ENCODE data around the gene ATG13. TPM values are rescaled to one million over a fixed set of nuclear protein-coding genes. Genes with fewer than 3 reads are reported as not detected.

The ATG13 gene
- total RNA-seq, 1 experiment from 2014 or later = 83.7 TPM

DNA sequence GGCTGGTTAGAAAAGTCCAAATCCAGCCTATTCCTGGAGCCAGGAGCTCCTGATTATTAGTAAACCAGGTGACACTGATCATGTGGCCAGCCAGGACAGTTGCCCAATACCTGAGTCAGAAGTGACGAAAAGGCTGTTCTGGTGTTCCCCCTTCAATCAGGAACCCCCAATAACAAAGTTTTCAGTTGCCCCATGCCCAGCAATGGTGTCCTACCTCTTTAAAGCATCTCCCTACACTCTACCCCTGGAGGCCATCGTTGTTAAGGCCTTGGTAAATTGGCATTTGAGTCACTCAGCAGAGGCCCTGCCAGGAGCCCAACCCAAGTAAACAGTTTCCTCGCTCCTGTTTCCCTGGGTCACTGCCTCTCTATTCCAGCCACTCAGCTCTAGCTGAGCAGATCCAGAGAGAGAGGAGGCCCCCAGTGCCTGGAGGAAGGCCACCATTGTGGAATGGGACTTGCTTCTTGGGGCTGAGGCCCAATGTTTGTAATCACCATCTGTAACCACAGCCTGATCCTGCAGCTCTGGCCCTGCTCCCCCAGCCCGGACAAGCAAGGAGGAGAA, 58.0 kb downstream of the ATG13 start:
- DNase-seq (ENCODE audit: low read depth) = peak; percentile 81

DNA sequence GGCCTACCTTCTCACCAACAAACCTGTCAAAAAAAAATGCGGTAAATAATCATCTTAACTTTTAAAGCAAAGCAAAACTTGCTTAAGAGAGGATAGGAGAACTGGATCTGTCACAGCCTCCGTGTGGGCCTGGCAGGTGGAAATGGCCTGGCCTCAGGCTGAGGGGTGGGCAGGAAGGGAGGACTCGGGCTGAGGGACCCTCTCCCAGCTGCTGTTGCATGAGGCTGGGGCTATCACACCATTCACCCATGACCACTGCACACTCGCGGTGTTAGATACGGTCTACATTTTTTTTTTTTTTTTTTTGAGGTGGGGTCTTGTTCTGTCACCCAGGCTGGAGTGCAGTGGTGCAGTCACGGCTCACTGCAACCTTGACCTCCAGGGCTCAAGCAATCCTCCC, 58.6 kb downstream of the ATG13 start:
- DNase-seq (ENCODE audit: low read depth) = no peak

DNA sequence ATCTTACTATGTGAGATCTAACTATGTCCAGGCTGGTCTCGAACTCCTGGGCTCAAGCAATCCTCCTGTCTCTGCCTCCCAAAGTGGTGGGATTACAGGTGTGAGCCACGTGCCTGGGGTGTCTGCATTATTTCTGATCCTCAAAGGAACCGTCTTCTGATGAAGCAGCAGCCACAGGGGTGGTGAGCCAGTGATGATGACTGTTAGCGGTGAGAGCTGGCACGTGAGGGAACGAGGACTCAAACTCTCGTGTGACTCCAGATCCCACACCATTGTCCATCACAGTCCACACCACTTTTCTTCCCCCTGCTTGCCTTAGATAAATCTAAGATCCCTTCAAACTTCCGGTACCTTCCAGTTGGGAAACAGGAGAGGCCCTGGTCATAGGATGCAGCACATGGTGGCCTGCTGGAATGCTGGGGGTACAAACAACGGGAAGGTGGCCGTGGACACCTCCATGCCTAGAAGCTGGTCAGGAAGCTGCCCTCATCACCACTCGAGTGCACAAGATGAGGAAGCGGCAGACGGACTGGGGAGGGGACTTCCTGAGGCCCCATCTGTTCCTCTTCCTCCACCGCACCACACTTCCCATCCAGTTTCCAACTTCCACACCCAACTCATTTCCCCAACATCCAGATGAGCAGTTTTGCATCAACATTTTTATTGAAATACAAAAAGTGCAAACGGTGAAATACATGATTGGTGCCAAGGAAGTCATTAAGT, 59.2 kb downstream of the ATG13 start:
- no peak for DNase-seq (ENCODE audit: low read depth)

DNA sequence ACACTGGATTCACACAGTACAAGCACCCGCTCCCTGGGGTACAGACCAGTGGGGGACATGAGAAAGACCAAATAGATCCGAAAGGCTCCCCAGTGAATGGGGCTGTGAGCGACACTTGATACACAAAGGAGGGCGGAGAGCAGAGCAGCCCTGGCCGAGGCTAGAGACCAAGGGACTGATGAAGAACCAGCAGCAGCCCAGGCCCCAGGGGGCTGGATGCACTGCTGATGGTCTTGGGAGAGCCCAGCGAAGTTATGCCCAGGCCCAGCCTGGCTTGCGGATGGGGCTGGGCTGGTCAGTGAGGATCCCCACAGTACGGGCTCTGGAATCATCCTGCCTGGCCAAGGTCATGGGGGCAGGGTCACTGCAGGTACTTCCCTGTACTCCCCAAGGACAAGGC, 59.8 kb downstream of the ATG13 start:
- DNase-seq (ENCODE audit: low read depth) = no peak

DNA sequence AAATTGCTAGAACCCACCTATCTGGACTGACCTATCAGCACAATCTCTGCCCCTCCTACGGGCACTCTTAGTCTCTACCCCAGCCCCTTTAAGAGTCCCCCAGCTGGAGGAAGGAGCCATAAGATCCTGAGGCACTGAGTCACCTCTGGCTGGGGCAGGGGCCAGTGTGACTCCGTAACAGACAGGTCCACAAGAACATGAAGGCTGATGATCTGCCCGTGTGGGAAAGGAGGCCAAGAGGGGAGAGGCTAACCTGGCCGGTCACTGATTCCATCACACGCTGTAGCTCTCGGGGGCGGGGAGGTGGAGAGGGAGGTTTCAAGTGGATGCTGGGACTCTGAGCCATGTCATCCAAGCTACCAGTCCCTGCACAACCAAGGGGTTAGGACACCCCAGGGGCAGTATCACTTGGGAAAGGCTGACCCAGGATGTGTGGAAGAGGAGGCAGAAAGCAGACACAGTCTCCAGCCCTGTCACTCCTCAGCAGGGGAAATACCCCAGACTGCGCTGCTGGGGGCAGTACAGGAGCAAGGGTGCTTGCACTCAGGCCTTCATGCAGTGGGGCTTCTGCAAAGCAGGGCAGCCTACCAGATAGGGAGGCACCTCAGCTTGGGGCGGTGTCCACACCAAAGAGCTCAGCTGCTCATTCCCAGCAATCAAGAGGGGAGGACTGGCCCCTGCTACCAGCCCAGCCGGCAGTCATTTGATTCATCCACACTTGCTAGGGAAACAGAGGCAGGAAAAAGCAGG, 60.8 kb downstream of the ATG13 start:
- DNase-seq (ENCODE audit: low read depth) = no peak

DNA sequence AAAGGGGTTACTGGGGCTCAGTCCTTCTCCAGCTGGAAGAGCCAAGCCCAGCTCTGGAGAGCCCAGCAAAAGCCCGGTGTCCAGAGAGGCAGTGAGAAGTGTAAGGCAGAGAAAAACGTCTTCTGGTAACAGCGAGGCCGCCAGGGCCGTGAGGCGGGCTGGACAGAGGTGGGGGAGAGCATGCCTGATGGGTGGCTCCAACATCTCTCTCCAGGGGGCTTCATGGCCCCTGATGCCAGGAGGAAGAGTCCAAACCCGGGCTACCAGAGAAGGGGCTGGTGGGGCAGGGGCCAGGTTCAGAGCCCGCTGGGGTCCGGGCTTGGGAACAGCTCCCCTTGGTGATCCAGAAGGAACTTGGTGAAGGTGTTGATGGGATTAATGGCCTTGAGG, 61.4 kb downstream of the ATG13 start:
- DNase-seq (ENCODE audit: low read depth) = no peak

DNA sequence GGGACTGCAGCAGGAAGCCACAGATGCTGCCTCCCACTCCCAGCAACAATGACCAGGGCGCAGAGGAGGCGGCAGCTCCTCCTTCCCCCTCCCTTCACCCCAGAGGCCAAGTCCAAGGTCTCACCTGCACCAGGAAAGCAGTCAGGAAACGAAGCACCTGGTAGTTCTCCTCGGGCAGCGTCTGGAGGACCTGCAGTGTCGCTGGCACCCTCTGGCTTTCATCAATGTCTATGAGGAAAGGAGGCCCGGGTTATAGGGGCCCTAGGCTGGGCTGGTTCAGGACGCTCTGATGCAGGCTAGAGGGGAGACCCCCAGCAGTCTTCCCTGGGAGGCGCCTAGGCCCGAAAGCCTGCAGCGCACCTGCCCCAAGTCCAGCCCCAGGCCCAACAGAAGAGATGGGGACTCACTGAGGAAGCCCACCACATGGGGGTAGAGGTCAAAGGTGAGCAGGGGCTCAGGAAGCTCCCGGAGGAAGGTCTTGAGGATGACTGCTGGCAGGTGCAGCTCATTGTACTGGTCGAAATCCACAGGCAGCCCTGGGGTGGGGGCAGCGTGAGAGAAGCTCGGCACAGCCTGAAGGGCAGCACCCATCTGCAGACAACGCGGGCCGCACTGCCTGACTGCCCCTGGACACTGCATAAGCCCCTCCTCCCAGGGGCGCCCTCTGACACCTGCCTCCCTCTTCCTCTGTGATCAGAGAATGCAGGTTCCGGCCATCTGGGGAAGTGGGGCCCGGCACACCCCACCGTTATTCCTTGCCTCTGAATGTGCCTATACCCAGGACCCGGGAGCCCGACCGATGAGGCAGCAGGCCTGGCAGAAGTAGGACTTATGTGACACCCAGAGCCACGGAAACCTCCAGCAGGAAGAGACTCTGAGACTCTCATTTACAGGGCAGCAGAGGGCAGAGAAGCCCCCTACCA, 62.1 kb downstream of the ATG13 start:
- DNase-seq (ENCODE audit: low read depth) = no peak

DNA sequence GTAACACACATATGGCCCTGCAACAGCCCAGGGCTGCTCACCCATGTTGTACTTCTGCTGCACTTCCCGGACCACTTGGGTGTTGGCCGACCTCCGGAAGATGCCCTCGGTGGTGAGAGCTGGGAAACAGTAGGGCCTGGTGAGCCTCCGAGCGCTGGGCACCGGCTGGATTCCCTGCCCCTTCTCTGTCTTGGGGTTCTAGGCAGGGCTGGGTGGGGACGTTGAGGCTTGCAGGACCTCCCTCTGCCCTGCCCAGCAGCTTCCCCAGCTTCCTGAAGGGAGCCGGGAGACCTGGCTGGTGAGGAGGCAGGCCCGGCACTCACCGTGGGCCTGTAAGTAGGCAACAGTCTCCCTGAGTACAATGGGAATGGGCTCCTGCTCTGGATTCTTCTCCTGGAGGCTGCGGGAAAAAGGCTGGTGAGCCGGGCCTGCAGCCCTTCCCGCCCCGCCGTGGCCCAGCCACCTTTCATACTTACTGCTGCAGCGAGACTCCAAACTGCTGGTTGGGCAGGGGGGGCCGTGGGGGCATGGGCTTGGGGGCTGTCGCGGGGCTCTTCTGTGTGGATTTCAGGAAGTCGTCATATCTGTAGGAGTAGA, 62.9 kb downstream of the ATG13 start:
- DNase-seq (ENCODE audit: low read depth) = no peak

DNA sequence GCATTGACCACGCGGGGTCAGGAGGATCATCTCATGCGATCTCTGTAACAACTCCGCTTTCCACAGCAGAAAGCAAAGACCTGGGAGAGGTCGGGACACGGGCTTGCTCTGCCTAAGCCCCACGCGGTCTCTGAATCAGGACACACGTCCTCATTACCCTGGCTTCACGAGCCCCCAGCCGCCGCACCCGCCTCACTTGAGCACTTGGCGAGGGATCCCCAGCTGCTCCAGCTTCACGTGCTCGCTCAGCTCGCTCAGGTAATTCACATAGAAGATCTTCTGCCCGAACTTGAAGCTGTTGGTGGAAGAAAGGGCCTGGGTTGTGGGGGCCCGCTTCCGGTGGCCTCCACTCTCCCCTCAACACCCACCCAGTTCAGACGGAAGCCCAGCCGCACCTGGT, 63.5 kb downstream of the ATG13 start:
- no peak for DNase-seq (ENCODE audit: low read depth)

DNA sequence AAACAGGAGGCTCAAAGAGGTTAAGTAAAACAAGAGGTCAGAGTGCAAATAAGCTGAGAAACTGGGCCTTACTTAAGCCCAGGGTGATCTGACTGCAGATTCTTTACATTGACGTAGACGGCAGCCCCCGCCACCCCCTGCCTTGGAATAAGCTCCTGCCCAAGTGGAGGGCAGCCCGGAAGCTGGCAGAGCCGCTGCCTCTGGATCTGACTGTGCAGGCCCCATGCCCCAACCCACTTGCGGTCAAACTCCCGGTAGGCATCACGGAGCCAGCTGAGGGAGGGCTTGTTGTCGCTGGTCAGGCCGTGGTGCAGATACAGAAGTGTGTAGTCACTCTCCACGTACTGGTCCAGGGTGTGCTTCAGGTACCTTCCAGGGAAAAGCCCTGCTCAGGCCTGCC, 64.5 kb downstream of the ATG13 start:
- DNase-seq (ENCODE audit: low read depth) = no peak

DNA sequence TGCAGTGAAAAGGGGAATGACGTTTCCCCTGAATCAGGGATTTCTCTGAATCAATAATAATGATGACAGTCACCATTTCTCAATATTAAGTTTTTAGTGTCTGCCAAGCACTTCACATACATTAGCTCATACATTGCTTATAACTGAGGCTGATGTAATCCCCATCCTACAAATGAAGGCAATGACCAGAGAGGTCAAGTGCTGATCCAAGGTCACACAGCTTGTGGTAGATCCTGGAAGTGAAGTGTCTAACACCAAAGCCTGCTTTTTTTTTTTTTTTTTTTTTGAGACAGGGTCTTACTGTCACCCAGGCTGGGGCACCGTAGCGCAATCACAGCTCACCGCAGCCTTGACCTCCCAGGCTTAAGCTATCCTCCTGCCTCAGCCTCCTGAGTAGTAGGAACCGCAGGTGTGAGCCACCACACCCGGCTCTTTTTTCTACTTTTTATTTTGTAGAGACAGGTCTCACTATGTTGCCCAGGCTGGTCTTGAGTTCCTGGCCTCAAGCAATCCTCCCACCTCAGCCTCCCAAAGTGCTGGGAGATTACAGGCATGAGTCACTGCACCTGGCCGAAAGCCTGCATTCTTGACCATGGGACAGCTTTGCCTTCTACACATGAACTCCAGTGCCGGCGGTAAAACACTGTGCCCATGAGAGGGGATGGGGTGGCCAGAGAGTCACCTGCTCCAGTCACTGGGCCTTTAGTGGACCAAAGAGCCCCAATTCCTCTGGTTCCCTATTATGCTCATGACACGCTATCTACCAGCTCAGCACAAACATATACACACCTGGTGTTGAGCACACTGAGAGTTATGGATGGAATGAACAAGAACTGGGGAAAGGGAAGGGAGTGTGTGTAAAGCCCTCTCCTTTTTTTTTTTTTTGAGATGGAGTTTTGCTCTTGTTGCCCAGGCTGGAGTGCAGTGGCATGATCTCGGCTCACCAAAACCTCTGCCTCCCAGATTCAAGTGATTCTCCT, 65.7 kb downstream of the ATG13 start:
- DNase-seq (ENCODE audit: low read depth) = peak; percentile 75

DNA sequence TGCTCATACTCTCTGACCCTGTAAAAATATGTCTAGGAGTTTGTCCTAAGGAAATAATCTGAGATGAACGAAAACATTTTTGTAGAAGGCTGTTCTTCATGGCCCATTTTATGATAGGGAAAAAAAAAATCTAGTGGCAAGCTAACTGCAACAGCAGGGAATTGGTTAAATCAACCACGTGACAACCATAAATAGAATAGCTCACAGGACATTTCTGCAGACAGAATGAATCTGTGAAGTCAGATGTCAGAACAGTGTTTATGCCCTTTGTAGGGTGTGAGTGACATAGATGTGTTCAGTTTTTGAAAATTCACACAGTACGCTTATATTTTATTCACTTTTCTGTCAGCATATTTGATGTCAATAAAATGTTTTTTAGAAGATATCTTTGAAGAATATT, 67.0 kb downstream of the ATG13 start:
- no peak for DNase-seq (ENCODE audit: low read depth)

DNA sequence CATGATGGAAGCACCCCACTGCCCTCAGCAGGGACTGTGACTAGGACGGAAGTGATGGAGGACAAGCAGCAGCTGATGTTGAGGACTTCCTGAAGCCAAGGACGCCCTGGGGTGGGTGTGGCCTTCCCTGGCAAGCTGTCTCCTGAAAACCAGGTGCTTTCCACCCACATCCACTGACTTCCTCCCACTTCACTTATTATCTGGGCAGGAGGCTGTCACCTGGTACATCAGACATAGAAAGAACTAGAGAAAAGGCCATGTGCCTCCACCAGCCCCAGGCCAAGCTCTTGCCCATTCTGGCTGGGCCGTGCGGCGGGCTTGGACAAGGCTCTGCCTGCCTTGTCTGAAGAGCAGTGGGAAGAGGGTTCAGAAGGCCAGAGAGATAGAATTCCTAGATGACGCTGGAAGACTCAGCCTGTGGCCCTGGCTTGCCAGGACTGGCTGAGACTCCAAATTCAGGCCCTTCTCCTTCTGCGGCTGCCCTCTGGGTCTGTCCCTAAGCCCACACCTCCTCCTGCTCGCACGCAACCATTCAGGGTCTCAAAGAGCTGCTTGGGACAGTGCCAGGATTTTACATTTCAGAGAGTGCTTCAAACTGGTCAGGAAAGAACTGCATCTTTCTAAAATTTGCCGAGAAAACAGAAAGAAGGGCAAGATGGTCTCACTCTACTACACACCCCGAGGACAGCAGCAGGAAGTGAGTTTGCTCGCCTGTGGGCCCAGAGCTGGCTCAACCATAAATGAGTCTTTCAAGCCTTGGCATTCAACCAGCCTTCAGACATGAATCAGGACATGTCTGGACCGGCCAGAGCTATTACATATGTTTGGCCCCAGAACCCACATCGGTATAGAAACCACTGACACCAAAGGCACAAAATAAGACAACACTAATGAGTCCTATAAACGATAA, 69.8 kb downstream of the ATG13 start:
- DNase-seq (ENCODE audit: low read depth) = peak; percentile 48

DNA sequence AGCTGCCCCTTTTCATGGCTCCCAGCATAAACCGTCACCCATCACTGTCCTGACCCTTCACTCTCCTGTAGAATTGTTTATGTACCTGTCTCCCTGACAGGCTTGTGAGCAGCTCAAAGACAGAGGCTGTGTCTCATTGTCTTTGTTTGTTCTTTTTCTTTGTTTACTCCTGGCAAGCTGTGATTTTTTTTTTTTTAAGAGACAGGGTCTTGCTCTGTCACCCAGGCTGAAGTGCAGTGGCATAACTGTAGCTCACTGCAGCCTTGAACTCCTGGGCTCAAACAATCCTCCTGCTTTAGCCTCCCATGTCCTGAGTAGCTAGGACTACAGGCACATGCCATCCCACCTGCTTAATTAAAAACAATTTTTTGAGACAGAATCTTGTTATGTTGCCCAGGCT, 73.3 kb downstream of the ATG13 start:
- DNase-seq (ENCODE audit: low read depth) = no peak

DNA sequence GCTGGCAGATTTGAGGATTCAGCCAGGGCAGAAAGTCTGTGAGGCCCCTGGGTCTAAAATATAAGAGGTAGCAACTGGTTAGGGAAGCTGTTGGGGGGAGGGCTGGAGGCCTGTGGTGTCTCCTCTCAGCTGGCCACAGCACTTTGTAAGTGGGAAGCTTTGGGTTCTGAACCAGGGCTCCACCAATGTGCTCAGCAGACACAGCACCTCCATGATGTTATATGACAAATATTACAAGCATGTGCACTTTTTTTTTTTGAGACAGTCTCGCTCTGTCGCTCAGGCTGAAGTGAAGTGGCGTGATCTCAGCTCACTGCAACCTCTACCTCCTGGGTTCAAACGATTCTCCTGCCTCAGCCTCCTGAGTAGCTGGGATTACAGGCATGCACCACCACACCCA, 75.1 kb downstream of the ATG13 start:
- DNase-seq (ENCODE audit: low read depth) = no peak

DNA sequence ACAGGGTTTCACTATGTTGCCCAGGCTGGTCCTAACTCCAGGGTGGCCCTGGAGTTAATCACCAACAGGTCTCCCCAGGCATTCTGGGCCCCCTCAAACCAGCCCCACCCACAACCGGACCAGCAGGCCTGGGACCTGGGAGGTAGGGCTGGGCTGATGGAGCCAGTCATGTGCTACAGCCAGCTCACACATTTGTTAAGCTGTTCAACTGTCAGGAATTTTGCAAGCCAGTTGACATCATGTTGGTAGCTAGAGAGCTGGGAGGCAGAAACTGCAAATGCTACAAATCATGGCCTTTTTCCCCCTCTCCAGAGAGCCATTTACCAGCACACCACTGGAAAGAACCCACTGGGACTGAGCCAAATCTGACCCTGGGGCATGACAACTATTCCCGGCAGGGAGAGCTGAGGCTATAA, 76.3 kb downstream of the ATG13 start:
- DNase-seq (ENCODE audit: low read depth) = no peak

DNA sequence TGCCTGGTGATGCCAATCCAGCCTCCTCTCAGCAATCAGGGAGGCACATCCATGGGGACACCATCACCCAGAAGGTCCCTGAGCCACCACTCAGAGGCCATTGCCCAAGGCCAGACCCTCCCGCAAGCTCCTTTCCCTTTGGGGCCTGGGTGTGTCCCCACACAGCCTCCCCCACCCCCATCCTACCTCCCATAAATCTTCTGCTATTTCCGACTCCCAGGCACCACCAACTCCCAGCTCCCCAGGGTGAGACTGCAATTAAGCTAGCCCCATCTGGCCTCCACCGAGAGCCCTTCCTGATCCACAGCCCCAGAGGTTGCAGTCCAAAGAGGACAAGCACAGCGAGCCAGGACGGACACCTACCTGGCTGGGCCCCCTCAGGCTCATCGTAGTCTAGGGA, 76.7 kb downstream of the ATG13 start:
- no peak for DNase-seq (ENCODE audit: low read depth)

DNA sequence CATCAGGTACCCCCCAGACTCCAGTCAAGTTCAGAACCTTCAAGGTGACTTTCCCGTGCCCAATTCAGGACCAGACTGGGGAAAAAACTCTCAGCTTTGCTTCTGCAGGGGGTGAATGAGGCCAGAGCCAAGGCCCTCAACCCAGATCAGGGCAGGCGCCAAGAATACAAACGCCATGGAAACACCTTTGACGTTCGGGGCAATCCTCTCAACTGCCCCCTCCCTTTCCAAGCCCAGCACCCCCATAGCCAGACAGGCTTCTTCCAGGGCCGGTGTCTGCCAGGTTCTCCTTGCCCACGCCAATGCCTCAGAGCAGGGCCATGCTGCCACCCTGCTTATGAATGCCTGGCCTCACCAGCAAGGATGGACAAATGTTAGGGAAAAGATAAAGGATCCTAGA, 77.3 kb downstream of the ATG13 start:
- DNase-seq (ENCODE audit: low read depth) = no peak
